GM21528 (cell line): ENCODE results near the gene PHACTR1.

Experiments
- ATAC-seq: cut with Tn5 transposase; IDR thresholded peaks from one replicate; pipeline ENCODE4 v1.9.1; 2021; ENCODE audit warnings: mild to moderate bottlenecking, moderate library complexity; ENCODE audit not compliant: unreplicated experiment, low FRiP score

PHACTR1 gene

GRCh38 chr6:13290335-13290734, 573.8 kb downstream of the PHACTR1 start:
- no peak for ATAC-seq

- ATAC-seq = no peak
These were observed 576.2 kb downstream of the PHACTR1 start for GRCh38 chr6:13292774-13293173.

- no peak for ATAC-seq
These were observed 578.0 kb downstream of the PHACTR1 start for GRCh38 chr6:13294499-13295069.

GRCh38 chr6:13295576-13295975, 579.0 kb downstream of the PHACTR1 start:
- no peak for ATAC-seq

- ATAC-seq = no peak
These were observed 580.0 kb downstream of the PHACTR1 start for GRCh38 chr6:13296536-13296997.

DNA sequence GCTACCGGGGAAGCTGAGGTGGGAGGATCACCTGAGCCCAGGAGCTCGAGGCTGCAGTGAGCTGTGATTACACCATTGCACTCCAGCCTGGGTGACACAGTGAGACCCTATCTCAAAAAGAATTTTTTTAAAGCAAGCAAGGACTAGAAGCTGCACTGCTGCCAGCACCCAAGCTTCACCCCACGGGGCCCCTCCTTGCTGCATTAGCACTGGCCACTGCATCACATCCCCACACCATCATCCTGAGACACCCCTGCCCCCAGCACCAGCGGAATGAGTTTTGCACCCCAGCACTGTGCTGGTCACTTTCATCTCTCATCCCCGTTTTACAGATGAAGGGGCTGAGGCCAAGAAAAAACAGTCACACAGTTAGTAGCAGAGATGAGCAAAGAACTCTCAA, 580.8 kb downstream of the PHACTR1 start:
- ATAC-seq = no peak

- no peak for ATAC-seq
These were observed 581.9 kb downstream of the PHACTR1 start for GRCh38 chr6:13298446-13298845.

DNA sequence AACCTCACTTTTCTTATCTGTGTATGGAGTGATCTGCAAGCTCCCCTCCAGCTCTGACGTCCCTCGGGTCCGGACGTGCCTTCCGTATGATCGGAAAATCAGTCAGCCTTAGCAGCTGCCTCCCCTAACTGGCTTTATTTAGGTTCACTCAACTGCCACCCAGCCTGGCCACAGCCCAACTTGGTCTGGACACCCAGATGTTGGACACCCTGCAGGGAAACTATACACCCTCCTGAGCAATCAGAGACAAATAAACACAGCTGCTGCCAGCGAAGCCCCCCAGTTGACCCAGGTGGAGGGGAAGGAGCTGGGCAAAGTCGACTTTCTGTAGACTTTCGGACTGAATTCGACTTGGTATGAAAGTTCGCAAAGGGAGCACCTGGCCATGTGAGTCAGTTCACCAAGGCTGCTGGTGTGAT, 582.8 kb downstream of the PHACTR1 start:
- ATAC-seq = no peak

GRCh38 chr6:13299918-13300317, 583.4 kb downstream of the PHACTR1 start:
- ATAC-seq = no peak

GRCh38 chr6:13300643-13301590, 584.4 kb downstream of the PHACTR1 start:
- no peak for ATAC-seq

DNA sequence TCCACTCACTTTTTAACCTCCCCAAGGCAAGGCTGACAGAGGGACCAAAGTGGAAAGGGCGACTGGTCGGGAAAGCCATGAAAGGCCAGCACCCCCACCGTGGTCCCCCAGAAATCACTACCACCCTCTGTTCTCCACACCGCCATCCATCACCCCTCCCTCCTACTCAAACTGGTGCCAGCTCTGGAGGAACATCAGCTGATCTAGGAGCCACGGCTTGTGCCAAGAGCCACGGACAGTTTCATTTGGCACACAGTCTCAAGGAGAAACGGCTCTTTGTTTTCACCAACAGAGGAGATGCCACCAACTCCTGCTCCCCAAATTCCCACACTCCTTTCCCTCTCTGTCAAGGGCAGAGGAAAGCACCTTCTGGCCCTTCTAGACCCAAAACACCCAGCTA, 585.7 kb downstream of the PHACTR1 start:
- no peak for ATAC-seq

GRCh38 chr6:13302751-13303667, 586.4 kb downstream of the PHACTR1 start:
- ATAC-seq = peak; percentile 64

DNA sequence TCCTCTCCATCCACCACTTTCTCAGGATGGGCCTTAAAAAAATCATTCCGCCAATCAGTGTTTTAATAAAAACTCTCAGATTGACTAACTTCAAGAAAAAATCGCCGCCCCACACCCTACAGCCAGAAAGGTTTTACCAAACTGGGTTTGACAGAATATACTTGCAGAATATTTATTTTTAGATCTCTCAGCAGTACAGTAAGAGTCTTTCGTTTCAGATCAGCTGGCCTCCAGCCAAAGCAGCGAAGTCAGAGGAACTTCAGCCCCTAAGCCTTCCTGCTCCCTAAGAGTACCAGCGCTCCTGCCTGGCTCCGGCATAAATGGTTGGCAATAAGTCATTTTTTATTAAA, 587.1 kb downstream of the PHACTR1 start:
- peak; percentile 49 for ATAC-seq

GRCh38 chr6:13304101-13304500, 587.5 kb downstream of the PHACTR1 start:
- ATAC-seq = no peak

DNA sequence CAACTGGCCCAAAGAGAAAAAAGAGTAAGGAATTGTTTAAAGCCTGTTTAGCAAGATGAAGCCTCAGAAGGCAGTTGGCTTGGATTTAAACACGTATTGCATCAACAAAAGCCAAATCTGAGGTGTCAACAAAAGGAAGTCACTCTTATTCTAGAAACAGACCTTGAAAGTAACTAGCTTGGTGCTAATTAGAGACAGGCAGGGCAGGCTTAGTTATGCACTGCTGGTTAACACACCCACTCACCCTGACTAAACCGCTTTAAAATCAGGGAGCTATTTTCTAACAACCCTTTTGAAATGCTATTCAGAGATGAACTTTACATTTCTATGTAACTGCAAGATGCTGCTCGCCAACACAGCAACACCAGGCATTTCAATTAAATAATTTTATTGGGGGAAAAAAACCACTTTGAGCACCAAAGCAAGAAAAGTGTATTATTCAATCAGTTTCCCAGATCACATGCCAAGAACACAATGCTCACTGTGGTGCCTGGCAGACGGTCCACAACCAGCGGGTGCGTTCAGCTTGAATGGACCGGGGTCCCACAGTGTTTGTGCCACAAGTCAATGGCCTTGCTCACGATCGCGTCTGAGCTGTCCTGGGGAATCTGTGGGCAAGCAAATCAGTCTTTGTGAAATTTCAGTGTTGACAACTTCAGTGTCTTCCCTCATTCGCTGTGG, 588.2 kb downstream of the PHACTR1 start:
- ATAC-seq = peak; percentile 37

DNA sequence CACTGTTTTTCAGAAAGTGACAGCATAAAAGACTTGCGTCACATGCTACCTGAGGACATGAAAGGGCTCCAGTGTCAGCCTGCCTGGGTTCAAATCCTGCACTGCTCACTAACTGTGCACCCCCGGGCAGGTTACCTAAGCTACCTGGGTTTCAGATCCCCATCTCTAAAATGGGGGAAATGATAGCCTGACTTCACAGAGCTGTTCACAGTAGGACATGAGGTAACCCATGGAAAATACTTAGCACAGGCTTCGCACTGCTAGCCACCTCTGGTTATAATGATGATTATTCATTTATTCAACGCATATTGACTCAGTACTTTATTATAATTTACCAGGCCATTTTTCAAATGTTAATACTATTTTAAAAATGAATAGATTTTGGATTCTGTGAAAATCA, 588.7 kb downstream of the PHACTR1 start:
- no peak for ATAC-seq

GRCh38 chr6:13305791-13306190, 589.2 kb downstream of the PHACTR1 start:
- no peak for ATAC-seq

DNA sequence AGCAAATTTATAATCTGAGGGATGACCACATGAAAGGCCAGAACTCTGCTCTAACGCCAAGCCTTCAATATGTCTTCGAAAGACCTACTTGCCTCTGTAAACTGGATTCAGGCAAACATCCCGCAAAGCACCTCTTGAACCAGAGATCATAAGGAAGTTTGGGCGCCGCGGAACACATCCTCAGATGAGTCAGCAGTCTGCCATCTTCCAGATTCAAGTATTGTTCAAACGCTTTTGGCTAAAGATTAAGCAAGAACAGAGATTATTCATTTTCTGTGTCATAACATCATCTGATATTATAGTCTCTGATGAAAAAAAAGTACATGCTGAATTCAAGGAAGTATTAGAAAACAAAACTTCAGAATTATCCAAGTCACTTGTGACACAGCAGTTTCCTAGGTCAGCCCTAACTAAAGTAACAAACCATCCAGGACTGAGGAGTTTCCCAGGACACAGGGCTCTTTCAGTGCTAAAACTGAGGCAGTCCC, 591.0 kb downstream of the PHACTR1 start:
- no peak for ATAC-seq

DNA sequence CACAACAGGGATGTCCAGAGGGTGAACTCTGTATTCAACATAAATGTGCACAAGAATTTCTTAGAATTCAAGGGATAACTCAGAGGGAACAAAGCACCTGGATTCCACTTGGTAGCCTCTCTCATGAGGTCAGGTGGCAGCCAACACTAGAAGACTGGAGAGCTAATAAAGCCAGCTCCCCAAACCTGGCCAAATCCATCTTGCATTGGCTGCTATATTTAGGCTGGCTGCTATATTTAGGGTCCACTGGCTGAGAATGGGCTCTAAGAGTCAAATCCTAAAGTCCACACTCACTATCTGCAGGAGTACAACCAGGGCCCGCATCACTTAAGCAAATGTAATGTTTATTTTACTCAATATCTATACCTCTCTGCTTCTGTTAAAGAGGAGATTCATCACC, 591.8 kb downstream of the PHACTR1 start:
- no peak for ATAC-seq

DNA sequence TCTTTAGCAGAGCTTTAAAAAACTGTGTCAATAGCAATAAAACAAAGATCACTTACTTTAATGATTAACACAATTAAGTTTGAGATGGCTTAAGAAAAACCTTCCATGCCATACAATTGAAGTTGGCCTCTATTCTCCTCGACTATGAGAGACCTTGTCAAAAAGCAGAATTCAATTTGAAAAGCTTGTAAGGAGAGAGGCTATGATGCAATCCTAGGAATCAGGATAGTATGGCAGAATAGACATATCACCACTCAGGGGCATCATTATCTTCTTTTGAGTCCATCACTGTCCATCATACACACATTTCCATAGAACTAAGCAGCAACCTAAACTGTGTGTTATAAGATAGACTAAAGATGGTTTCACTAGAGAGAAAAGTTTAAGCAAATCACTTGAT, 594.6 kb downstream of the PHACTR1 start:
- no peak for ATAC-seq
